HG03103 (cell line): ENCODE data around the gene DNASE1L2.

Source experiments
- ATAC-seq: cut with Tn5 transposase; IDR thresholded peaks from one replicate; pipeline ENCODE4 v1.9.1; 2021; ENCODE audit warnings: low read depth; ENCODE audit not compliant: unreplicated experiment

DNASE1L2 gene

DNA sequence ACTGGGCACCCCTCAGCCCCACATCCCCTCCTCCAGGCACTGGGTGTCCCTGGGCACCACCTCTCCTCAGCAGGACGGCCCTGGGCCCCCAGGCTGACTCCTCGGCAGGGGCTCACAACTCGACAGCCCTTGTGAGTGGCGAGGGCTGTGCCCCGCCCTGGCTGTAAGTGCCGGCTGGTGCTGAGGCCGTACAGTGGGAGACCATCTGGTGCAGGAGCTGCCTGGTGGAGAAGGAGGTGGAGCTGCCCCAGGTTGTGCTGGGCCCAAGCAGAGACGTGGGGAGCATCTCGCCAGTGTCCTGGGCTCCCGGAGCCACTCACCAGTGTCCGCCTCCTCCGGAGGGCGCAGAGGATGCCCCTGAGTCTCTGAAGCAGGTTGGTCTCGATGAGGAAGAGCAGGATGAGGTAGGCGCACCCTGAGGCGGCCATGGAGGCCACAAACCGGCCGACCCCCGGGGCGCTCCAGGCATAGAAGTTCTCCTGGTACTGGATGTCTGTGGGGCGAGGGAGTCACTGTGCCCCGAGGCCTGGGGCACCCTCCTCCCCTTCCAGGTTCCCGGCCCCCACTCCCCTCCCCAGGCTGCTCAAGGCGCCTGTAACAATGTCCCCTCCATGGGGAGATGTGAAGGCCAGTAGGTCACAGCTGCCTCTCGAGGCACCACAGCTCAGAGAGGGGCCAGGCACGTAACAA lies 46.8 kb downstream of the DNASE1L2 start:
- ATAC-seq = no peak

DNA sequence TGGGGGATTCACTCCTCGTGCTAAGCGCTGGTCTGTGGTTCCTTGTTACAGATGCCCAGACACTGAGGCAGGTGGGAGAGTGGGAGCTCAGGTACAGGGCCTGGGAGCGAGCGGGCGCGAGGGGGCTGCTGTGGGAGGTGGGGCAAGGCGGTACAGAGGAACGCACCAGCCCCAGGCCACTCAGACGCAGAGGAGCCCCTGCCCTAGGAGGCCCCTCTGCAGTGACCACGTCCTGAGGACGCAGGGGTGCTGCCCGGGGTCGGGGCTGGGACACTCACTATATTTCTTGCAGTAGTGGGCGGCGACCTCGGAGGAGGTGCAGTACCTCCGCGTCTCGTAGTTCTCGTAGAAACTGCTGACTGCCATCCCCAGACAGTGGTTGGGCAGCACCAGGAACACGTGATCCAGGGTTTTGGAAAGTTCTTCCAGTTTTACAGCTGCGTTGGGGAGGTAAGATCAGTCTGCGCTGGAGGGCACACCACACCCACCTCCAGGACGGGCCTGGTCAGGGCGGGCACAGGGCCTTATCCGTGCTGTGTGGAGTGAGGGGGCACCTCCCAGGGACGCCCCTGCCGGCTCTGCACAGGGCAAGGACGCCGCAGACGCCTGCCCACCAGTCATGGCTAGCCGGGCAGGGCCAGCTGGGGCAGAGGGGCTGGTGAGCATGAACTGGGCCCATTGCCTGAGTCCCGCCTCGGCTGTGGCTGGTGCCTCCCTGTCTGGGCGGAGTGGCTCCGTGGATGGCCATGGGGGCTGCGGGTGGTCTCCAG lies 47.9 kb downstream of the DNASE1L2 start:
- no peak for ATAC-seq

DNA sequence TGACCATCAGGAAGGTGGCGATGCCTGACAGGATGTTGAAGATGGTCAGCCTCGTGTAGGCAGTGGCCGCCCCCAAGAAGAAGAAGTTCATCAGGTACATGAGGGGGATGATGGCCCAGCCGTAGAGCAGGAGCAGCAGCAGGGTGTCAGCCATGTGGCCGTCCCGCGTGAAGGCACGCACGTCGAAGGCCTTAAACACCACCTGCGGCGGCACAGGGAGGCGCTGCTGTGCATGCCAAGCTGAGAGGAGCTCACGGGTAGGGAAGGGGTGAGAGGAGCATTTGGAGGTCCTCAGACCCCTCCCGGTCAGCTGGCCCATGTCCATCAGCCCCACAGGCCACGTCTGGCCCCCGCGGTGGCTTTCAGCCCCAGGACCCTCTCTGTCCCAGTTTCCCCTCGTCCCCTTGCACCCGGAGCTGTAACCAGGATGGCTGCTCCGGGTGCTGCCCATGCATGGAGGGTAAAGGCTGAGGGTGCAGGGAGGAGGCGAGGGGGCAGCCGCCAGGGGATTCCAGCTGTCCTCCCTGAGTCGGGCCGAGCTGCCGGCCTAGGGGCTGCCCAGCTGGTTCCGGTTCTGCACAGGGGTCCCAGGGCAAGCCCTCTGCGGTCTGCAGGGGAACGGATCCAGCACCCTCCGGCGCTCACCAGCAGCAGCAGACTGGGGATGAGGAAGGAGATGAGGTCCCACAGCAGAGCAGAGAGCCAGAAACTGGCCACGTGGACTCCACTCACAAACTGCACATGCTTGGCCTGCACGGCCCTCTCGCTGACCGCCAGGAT lies 48.7 kb downstream of the DNASE1L2 start:
- ATAC-seq = no peak

DNA sequence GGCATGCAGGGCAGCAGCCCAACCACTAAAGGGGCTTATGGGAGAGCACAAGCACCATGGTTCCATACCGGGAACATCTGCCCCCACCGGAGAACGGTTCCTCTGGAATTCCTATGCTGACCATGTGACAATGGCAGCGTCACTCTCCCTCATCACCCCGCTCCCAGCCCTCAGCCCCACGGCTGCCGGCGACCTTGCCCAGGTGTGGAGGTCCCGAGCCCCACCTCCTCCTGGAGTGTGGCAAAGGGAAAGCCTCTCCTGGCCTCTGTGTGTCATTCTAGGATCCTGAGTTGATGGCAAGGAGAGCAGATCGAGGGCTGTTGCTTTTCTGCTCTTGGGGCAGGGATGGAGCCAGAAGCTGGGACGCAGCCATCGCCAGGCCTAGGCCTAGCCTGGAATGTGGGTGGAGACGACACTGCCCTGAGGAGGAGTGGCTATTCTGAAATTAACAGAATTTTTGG lies 49.5 kb downstream of the DNASE1L2 start:
- no peak for ATAC-seq

DNA sequence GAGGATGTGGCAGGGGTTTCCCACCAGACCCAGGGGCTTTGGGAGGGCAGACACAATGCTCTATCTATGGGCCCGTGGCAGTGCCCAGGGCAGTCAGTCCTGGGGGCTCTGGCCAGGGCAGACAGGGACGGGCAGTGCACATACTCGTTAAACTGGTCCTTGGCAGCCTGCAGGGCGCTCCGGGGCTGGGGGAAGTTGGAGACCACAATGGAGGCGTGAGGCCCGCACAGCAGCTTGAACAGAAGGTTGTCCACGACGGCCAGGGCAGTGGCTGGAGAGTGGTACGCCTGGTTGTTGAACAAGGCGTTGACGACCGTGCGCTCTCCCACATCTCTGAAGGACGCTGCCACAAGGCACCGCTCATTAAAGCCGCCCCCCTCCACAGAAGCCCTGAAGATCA lies 50.3 kb downstream of the DNASE1L2 start:
- no peak for ATAC-seq

DNA sequence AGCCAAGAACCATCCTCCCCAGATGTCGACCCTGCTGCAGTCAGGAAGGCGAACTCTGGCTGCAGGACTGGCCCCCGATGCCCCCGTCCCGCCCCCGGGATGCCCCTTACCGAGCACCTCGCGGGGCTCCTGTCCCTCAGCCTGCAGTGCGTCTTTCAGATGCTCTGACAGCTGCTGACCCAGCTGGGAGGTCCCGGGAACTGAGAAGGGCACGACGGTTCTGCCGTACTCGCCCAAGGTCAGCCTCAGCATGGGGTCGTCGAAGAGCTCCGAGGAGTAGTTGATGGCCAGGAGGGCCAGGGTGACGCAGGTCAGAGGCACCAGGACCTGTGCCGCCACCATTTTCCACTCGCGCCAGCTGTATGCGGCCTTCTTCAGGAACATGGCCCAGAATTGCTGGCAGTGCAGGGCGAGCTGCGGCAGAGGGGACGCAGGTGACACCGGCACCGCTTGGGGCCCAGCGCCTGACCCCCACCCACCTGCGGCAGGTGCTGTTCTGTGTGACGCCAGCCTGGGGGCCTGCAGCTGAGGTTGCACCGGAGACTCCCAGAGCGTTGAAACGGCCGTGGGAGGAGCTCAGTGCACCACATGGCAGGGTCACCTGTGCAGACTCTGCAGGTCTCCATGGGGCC lies 51.8 kb downstream of the DNASE1L2 start:
- ATAC-seq = no peak
